GM19043 (cell line): ENCODE data around the gene CABLES2.

Experiments used
- ATAC-seq: cut with Tn5 transposase; IDR thresholded peaks from one replicate; pipeline ENCODE4 v1.9.1; 2021; ENCODE audit warnings: low read depth; ENCODE audit not compliant: unreplicated experiment

CABLES2 gene

GRCh38 chr20:62405981-62406513, 1.0 kb downstream of the CABLES2 start:
- ATAC-seq, result no peak

DNA sequence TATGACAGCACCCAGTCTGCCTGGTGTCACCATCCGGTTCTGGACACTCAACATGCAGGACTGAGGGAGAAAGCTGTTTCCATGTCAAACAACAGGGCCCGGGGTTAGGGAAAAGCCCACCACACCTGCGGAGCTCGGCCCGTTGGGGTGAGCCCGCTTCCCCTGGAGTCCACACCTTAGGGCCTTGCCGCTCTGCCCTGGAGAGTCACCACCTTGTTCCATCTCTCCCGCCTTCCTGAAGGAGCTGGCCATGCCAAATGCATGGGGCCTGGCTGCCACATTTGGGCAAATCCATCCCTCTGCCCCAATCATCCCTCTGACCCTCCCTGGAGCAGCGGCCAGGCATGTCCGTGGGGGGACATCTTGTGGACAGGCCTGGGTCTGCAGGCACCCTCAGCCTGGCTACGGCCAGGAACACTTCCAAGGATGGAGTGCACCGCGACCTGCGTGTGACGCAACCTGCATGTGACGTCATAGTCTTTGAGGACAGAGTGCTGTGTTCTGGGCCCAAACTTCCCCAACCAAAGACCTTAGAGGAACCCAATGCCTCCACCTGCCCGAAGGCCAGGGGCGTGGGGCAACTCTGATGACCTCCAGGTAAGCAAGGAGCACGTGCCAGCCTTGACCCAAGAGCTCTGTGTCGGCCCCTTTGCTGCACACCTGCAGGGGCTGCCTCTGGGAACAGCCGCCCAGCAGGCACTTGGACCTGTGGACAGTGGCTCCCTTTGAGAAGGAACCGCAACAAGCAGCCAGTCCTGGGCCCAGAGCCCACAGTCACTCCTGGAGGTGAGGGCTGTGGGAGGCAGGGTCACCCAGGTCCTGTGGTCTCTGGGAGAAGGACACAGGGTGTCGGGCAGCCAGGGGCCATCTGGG, 1.7 kb downstream of the CABLES2 start:
- no peak for ATAC-seq

GRCh38 chr20:62404761-62405107, 2.4 kb downstream of the CABLES2 start:
- no peak for ATAC-seq

DNA sequence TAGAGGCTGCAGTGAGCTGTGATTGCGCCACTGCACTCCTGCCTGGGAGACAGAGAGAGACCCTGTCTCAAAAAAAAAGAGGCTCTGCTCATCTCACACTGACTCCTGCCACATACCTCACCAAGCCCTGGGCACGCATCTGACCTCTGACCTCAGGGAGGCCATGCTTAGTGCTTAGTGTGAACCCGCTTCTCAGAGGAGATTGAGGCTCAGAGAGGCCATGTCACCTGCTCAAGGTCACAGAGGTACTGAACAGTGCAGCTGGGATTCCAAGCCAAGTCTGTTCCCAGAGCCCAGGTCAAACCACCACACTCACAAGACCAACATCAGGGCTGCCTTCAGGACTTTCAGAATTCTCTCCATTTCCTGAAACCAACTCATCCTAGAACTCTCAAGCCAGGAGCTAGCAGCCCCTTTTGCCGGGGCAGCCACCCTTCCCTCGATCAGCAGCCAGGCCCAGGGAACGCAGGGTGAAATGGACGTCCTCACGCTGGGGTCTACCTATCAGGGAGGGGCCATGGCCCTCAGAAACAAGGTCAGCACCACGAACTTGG, 2.9 kb downstream of the CABLES2 start:
- no peak for ATAC-seq

DNA sequence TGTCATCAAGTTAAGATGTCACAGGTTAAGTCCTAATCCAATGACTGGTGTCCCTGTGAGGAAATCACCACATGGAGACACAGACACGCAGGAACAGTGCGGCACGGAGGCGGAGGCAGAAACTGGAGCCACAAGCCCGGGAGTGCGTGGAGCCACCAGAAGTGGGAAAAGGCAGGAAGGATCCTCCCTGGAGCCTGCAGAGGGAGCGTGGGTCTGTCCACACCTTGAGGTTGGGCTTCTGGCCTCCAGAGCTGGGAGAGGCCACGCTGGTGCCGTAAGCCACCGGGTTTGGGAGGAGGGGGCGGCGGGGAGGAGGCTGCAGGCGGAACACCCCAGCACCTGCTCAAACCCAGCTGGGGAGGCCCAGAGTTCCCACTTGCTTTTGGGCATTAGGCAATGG, 3.8 kb downstream of the CABLES2 start:
- no peak for ATAC-seq

- ATAC-seq, result no peak
These were observed 4.5 kb downstream of the CABLES2 start for GRCh38 chr20:62402456-62403150.

DNA sequence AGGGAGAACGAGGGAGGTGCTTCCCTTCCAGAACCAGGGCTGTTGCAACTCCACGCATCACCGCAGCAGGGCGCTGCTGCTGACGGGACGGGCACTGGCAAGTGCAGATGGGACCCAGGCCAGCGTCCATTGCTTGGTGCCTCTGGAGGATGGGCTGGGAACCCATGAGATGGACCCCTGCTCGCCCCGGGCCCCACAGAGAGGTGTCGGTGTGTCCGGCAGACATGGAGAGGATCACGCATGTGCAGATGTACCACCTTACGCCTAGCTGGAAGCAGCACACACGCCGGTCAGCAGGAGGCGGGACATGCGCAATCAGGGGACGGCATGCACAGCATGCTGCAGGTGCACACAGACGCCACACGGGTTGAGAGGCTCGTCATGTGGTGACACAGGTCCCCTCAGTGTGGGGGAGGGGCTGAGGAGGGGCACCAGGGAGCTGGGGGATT, 5.7 kb downstream of the CABLES2 start:
- ATAC-seq, result no peak

GRCh38 chr20:62400541-62400940, 6.5 kb downstream of the CABLES2 start:
- ATAC-seq, result no peak

DNA sequence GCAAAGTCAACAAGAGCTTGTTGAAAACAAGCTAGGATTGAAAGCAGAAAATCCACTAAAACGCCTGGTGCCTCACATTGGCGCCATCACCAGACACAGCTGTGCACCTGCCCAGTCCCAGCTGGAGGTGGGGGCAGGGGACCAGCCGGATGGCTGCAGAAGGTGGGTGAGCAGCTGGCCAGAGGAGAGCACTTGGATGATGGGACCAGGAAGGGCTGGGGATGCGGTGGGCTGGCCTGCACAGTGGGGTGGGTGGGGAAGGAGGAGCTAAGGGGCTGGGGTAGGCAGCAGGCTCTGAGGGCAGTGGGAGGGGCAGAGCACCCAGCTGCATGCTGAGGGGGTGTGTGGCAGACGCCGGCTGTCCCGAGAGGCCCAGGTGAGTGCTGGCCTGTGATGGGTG, 7.1 kb downstream of the CABLES2 start:
- ATAC-seq, result no peak

- ATAC-seq, result no peak
These were observed 8.8 kb downstream of the CABLES2 start for GRCh38 chr20:62398120-62398821.

GRCh38 chr20:62396367-62397239, 10.5 kb downstream of the CABLES2 start:
- no peak for ATAC-seq

DNA sequence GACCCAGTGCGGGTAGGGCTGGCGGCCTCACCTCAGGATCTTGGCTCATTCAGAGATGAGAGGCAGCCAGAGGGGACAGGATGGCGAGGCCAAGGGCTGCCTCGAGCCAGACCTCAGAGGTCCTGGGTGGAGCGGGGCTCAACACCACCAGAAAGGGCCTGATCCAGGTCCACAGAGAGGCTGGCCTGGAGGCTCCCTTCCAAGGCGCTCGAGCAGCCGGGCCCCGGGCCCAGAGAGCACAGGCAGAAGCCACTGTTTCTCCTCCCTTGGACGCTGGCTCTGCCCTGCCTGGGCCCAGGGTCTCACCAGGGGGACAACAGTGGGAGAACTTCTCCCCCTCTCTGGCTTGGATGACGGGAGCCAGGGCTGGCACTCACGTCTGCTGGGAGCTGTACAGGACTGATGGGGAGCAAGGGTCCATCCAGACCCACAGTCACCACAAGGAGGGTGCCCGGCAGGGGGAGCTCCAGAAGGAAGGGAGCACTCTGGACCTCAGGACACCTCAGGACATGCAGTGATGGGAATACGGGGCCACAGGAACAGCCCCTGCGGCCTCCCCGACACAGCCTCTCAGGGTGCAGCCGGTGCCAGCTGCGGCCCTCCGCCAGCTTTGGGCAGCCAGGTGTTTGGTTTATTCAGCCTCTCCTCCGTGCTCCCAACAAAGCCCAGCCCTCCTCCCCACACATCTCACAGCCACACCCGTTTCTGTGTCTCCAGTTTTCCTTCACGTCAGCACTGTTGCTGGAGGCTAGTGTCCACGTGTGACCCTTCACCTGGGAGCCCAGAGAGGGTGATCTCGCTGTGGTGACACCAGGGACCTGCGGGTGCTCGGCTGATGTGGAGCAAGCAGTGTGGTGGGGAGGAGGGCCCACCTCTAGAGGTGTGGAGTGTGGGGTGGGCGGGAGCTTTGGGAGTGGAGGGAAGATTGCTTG, 11.5 kb downstream of the CABLES2 start:
- no peak for ATAC-seq

- no peak for ATAC-seq
These were observed 12.5 kb downstream of the CABLES2 start for GRCh38 chr20:62394248-62395245.

DNA sequence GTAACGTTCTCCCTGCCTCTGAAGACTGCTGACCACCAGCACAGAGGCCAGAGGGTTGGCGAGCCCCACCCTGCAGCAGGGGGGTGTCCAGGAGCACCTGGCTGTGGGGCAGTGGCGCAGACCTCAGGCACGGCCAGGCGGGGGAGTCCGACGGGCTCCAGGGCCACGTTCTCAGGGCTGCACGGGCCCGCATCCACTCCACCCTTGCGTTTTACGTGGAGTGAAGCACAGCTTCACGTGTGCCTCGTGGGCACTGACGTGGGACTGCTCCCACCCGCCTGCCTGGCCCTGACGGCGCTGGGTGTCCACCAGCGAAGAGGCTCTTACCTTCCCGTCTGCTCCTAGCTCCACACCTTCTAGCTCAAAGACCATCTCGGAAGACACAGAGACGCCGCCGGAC, 13.3 kb downstream of the CABLES2 start:
- no peak for ATAC-seq

DNA sequence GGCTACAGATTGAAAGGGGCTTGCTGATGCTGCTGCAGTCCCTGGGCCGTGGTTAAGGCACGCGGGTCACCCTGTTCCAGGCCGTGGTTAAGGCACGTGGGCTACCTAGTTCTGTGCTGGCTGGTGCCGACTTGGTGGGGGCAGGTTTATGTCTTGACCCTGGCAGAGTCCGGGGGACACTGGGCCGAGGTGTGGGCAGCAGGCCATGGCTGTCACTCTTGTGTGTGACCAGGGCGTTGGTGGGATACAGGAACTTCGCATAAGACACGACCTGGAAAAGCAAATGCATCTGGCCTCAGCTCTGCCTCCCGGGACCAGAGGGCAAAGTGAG, 13.8 kb downstream of the CABLES2 start:
- ATAC-seq, result no peak

DNA sequence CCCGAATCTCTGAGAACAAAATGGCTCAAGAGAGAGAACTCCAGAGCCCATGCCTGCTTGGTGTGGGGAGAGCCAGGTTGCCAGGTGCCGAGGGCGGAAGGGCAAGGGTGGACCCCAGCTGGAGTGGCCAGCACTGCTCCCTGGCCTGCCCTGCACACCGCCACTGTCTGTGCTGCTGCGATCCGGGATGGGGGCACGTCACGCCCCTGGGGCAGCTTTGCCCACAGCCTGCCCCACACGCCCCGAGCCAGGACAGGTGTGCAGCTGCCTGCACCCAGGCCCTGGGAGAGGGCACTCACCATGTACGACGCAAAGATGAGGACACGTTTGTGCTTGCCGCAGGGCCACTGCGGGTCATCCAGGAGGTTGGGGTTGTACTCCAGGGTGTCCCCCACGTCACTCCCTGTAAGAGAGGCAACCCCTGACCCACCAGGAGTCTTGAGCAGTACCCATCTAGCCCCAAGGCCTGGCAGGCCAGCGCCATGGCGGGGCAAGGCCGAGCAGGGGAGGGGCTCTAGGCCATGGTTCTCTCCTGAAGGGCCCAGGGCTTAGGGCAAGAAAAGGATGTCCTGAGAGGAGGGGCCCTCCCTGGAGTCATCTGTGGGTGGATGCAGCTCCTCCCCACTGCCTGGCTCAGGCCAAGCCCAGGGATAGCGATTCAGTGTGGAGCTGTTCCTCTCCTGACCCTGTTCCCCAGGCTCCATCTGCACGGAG, 14.3 kb downstream of the CABLES2 start:
- no peak for ATAC-seq

DNA sequence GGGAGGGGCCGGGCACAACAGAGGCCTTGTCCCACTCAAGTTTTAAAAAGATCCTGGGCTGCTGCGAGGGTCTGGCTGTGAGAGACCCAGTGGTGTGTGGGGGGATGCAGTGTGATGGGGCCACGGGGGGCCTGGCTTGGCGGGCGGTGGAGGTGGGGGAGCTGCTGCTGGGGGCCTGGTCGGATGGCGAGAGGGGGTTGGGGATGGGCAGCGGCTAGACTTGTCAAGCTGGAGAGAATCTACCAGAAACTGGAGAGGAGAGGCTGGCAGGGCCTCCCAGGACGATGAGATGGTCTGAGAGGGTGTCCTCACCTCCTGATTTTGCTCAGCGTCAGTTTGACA, 15.0 kb downstream of the CABLES2 start:
- ATAC-seq, result no peak
